Right hindlimb (tissue), 1 donor: ENCODE measurements around the gene WFDC12.

Experiments
- DNase-seq: peaks from one replicate; pipeline ENCODE4 v3.0.0-alpha.2; 2018

Gene WFDC12

GRCh38 chr20:45087814-45088213, 36.5 kb downstream of the WFDC12 start:
- no peak for DNase-seq

DNA sequence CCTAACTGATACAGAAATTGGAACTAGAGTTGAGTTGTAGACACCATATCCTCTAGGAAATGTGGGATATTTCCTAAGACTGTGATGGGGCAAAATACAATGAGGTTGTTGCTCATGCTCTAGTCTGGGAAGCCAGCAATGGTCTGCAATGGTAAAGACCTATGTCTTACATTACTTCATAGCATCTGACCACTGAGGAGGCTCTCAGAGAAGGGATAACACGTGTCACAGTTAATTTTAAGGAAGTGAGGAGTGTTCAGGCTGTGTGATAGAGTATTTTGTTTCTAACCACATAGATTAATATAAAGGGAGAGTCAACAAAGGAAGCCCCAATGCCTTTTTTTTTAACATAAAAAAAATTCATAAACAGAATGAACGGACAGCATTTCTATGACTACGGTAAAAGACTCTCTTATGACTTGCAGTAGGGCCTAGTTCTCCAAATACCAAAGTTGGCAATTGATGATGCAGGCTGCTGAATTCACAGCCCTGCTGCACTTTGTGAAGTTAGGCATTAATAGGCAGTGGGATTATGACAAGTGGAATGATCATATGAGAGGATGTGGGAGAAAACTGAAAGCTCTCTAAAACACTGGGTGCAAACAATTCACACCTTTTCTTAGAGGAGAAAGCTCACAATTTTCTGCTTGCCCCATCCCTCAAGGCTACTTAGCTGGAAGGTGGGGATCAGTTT, 37.0 kb downstream of the WFDC12 start:
- no peak for DNase-seq

DNA sequence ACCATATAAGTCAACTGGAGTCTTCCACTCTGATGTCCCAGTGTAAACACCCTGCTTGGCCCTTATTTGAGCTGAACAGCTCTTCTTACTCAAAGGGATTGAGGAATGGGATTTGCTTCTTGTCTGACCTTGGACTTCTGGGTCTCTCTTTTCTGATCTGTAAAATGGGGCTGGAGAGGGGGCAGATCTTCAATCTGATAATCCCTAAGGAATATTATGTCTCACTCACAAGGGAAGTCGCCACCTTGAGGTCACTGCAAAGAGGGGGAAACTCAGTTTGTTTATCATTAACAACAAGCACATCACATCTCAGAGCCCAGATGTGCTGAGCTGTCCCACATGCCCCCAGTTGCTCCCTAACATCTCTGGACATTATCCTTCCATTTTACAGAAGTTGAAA, 38.4 kb downstream of the WFDC12 start:
- DNase-seq: no peak

- no peak for DNase-seq
Observed at GRCh38 chr20:45085289-45085688, 39.0 kb downstream of the WFDC12 start.

GRCh38 chr20:45083127-45083526, 41.1 kb downstream of the WFDC12 start:
- DNase-seq: no peak

GRCh38 chr20:45082468-45082867, 41.8 kb downstream of the WFDC12 start:
- DNase-seq: no peak

GRCh38 chr20:45080867-45081624, 43.2 kb downstream of the WFDC12 start:
- DNase-seq: no peak

GRCh38 chr20:45077559-45077958, 46.7 kb downstream of the WFDC12 start:
- DNase-seq: no peak
